Epidermal melanocyte (primary cell): ENCODE data around the gene PLEKHG2.
"Not testable (repeated sequence)": the region's sequence is repeated elsewhere in the genome, so short reads cannot be mapped to it uniquely, and the experiment has no call there.

ENCODE experiments used
- DNase-seq: peaks from one replicate; pipeline ENCODE4 v3.0.0; 2011; ENCODE audit warnings: low spot score; ENCODE audit not compliant: insufficient read length

The PLEKHG2 gene

DNA sequence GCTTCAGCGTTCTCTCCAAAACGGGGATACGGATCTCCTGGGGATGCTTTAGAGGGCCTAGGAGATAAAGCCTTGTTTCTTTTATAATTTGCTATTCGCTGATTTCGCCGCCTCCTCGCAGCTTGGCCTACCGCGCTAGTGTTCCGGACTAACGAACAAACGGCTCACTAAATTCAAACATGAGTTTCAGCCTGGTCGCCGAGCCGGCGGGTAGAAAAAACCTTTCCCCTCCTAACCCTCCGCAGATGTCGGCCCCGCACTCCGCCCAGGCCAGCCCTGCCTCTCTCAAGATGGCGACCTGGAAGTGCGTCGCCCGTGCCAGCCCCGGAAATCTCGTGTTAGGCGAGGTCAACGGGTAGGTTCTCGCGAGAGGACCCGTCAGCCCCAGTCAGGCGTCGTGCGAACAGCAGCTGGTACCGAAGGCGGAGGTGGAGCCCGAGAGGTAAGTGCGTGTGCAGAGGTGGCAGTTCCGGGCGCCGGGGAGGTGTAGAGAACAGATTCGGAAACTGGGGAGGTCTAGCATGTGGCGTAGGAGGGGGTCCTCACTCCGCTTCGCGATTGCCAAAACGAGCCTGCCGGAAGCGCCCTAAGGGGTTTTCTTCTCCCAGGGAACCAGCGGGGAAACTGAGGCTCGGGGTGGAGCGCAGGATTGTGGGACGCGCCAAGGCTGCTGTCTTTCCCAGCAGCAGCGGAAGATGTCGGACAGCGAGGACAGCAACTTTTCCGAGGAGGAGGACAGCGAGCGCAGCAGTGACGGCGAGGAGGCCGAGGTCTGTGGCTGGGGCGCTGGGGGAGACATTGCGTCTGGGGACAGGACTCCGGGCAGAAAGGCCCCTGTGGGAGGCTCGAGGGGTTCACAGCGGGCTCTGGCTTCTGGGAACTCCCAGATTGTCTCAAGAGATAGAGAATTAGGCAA lies 33.0 kb downstream of the PLEKHG2 start, which contains the start of gene SUPT5H:
SUPT5H (plus strand) TSS at position 387 of the 916 bp plus-strand sequence; CDS start at position 696, 309 bp downstream.
- peak; percentile 99 for DNase-seq

DNA sequence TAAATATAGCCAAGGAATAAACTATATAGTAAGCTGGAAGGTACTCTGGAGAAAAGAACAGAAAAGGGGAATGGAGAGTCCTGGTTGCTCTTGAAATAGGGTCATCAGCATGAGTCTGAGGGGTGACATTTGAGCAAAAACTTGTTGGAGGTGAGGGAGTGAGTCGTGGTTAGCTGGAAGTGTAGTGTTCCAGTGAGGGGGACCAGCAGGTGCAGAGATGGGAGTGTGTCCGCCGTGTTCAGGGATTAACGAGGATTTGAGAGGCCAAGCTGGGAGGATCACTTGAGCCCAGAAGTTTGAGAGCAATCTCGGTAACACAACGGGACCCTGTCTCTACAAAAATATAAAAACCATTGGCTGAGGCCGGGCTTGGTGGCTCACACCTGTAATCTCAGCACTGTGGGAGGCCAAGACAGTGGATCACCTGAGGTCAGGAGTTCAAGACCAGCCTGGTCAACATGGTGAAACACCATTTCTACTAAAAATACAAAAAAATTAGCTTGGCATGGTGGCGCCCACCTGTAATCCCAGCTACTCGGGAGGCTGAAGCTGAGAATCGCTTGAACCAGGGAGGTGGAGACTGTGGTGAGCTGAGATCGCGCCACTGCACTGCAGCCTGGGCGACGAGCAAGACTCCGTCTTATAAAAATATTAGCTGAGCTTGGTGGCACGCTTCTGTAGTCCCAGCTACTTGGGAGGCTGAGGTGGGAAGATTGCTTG lies 34.1 kb downstream of the PLEKHG2 start:
- DNase-seq, result no peak

DNA sequence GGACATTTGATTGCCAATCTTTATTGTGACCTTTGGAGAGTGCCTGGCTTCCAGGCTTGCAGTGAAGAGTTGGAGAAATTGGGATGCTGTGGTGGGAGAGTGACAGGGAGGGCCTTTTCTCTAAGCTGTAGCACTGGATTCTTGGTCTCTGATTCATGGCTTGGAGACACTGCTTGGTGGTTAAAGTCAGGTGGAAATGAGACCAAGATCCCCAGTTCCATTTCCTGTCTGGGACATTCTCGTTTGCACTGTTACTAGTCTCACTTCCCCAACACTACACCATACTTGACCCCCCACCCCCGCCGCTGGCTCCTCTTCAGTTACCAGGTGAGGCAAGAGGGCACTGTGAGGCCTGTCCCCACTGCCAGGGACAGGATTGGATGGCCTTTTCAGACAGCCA lies 35.8 kb downstream of the PLEKHG2 start:
- DNase-seq, result no peak

DNA sequence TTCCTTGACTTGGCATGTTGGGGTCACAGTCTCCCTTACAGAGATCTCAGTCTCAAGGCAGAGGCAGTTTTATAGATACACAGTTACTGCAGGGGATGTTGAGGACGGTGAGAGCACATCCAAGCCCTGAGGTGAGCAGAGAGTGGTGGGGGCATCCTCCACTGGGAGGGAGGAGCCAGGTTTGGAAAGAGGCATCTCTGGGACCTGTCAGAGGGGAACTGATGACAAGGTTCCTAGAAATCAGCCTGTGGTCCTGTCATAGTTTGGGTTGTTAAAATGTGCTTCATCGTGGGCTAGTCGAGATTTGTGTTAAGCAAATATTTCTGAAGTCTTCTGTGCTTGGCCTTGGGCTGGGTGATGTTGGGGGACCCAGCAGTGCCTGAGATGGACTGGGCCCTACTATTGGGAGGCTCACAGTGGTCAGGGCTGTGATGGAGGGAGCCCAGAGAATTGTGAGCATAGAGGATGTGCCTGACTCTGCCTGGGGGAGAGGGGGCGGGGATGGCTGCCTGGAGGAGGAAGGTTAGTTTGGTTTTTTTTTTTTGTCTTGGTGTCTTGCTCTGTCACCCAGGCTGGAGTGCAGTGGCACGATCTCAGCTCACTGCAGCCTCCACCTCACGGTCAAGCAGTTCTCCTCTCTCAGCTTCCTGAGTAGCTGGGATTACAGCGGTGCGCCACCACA lies 36.8 kb downstream of the PLEKHG2 start:
- no peak for DNase-seq

DNA sequence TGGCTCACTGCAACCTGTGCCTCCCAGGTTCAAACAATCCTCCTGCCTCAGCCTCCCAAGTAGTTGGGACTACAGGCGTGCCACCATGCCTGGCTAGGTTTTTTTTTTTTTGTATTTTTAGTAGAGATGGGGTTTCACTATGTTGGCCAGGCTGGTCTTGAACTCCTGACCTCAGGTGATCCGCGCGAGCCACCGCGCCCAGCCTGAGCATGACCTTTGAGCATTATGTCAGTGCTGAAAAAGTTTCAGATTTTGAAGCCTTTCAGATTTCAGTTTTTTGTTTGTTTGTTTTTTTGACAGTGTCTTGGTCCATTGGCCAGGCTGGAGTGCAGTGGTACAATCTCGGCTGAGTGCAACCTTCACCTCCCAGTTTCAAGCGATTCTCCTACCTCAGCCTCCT lies 38.8 kb downstream of the PLEKHG2 start:
- DNase-seq, result not testable (repeated sequence)

DNA sequence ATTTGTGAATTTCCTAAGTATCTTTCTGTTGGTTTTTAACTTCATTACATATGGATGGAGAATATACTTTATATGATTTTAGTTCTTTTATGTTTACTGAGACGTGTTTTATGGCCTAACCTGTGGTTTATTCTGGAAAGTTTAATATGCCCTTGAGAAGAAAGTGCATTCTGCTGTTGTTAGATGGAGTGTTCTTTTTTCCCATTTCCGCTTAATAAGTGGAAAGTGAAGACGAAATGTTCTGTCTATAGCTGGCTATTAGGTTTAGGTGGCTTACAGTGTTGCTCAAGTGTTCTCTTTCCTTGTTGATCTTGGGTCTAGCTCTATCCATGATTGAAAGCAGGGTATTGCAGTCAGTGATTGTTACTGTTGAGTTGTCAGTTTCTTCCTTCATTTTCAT lies 50.9 kb downstream of the PLEKHG2 start:
- no peak for DNase-seq

DNA sequence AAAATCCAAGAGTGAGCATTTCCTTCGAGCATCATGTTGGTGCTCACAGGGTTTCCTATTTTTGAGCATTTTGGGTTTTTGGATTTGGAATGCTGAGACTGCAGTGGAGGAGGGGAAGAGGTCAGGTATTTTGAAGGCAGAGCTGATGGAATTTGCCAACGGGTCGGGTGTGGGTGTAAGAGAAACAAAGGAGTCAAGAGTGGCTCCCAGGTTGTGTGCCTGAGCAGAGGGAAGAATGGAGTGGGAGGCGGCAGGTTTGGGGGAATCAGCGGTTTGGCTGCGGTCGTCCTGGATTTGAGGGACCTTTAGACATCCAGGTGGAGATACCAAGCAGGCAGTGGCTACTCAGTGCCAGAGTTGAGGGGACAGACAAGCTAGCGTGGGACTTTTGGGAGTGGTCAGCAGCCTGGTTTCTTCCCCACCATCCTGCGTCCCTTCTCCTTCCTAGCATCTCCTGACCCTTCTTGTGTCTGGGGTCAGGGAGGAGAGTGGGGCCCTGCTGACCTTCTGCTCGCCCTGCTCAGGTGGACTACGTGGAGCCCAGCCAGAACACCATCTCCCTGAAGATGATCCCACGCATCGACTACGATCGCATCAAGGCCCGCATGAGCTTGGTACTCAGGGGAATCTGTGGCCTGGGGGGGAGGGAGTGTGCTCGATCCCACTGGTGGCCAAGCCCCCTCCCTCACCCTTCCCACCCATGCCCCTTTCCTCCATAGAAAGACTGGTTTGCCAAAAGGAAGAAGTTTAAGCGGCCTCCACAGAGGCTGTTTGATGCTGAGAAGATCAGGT lies 53.7 kb downstream of the PLEKHG2 start:
- DNase-seq, result no peak

DNA sequence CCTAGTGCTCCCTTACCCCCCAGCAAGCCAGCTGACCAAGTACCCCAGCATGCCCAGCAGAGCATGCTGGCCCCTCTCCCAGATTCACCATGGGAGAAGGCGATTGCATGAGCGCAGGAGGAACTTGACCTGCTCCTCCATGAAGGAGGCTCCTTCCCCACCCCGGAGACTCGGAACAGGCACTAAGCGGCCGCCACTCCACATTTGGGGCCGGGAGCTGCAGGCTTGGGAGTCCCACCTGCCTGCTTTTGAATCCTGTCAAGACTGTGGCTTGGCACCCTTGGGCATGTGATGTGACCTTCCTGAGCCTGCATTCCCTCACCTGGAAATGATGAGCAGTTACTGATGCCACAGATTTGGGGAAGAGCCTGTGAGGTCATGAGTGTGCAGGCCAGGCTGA lies 55.5 kb downstream of the PLEKHG2 start:
- DNase-seq, result no peak

DNA sequence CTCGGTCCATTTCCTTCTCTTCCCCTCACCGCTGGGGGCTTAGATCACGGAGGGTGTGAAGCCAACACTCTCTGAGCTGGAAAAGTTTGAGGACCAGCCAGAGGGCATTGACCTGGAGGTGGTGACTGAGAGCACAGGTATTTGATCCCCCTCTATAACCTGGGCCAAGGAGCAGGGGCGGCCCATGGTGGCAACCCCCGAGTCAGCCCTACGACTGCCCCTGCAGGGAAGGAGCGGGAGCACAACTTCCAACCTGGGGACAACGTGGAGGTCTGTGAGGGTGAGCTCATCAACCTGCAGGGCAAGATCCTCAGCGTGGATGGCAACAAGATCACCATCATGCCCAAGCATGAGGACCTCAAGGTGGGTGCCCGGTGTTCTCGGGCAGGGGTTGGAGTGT lies 56.6 kb downstream of the PLEKHG2 start:
- no peak for DNase-seq

DNA sequence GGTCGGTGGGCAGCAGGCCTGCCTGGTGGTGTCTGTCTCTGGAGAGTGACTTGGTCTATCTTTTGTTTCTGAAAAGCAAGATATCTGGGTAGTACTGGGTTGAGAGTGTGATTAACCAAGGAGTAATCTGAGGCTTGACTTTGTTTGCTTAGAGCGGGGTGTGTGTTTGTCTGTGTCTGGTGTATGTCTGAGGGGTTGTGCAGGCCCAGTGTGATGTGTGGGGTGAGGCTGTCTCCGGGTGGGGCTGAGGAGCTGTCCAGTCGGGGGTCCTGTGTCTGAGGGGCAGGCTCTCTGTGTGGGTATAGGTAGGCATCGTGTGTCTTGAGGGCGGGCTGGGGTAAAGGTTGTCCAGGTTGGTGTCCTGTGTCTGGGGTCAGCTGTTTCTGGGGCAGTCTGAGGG lies 57.1 kb downstream of the PLEKHG2 start:
- DNase-seq, result no peak

DNA sequence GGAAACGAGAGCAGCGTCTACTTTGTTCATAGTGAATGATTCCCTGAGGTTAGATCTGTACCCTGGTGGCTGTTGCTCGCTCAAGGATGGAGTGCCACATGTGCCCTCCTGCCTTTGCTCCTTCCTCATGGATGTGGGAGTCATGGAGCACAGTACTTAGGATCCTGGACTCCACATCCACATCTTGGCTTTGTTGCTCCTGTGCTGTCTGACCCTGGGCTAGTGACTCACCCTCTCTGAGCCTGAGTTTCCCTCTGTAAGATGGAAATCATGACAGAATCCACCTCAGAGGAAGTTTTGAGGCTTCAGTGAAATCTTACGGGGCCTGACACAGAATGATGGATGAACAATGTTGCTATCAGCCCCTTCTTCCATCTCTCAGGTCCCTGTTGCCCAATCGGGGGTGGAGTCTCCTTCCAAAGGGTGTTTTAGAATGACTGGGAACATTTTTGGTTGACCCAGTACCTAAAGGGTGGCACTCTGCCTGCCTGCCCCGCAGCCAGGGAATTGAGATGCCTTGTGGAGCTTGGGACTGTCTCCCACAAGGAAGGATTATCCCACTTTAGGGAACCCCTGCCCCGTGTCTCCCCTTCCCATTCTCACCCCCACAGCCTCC lies 58.4 kb downstream of the PLEKHG2 start:
- no peak for DNase-seq

DNA sequence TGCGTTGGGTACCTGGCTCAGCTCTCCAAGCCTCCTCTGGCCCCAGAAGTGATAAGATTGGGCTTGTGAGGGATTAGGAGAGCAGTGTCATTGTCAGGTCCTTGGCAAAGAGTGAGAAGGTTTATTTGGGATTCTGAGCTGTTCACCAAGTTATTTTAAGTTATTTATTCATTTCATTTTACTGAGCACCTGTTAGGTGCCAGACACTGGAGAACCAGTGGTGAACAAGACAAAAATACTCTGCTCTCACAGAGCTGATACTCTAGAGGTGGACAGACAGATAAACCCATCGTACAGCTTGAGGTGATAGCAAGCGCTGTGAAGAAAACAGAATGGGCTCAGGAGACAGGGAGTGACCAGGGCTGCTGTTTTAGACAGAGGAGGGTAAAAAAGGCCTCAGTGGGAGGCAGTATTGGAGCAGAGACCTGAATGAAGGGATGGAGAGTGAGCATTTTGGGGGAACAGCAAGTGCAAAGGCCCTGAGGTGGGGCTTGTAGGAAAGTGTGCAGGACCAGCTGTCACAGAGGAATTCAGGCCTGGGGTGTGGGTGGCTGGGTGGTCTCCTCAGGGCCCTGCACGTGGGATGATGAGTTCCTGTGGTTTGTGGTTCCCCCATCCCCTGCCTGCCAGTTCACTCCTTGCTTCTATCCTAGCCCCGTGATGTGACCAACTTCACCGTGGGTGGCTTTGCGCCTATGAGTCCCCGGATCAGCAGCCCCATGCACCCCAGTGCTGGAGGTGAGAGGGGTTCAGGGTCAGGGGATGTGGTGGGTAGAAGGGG lies 59.5 kb downstream of the PLEKHG2 start:
- DNase-seq, result no peak

DNA sequence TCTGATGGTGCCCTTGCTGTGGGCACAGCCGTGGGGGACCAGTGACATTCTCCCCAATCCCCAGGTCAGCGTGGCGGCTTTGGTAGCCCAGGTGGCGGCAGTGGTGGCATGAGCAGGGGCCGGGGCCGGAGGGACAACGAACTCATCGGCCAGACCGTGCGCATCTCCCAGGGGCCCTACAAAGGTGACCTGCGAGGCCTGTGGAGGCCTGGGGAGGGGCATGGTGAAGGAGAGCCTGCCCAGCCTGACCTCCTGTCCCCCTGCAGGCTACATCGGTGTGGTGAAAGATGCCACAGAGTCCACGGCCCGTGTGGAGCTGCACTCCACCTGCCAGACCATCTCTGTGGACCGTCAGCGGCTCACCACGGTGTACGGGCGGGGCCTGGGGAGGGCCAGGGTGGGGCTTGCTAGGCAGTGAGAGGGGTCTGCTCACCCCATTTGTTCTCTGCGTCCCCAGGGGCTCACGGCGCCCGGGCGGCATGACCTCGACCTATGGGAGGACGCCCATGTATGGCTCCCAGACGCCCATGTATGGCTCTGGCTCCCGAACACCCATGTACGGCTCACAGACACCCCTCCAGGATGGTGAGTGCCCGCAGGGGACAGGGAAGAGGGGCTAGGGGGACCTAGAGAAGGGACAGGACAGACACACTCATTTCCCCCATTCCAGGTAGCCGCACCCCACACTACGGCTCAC lies 60.4 kb downstream of the PLEKHG2 start:
- no peak for DNase-seq

DNA sequence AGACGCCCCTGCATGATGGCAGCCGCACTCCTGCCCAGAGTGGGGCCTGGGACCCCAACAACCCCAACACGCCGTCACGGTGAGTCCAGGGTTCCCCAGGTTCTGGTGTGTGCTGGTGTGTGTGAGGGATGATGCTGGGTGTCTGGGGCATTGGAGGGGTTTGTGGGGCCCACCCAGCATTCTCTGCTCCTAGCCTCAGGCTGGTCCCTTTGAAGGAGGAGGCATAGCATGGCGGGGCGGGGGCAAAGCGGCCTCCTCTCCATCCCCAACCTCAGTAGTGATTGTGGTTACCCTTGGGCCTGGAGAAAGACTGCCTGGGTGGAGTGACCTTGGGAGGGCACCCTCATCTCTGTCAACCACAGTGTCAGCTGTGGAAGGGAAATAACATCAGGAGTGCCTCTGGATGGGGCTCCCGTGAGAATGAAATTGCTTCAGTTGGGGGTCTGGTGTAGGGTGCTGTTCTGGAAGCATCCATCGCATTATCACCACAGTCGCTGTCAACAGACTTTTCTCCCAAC lies 61.0 kb downstream of the PLEKHG2 start:
- DNase-seq, result no peak

DNA sequence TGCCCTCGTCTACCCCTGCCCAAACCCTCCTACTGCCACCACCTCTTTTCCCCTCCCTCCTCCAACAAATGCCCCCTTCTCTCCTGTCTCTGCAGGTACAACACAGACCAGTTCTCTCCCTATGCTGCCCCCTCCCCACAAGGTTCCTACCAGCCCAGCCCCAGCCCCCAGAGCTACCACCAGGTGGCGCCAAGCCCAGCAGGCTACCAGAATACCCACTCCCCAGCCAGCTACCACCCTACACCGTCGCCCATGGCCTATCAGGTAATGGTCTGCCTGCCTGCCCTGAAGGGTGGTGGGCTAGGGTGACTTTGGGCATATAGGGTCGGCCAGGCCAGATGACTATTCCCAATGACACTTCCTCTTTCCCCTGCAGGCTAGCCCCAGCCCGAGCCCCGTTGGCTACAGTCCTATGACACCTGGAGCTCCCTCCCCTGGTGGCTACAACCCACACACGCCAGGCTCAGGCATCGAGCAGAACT lies 61.7 kb downstream of the PLEKHG2 start:
- DNase-seq, result no peak

DNA sequence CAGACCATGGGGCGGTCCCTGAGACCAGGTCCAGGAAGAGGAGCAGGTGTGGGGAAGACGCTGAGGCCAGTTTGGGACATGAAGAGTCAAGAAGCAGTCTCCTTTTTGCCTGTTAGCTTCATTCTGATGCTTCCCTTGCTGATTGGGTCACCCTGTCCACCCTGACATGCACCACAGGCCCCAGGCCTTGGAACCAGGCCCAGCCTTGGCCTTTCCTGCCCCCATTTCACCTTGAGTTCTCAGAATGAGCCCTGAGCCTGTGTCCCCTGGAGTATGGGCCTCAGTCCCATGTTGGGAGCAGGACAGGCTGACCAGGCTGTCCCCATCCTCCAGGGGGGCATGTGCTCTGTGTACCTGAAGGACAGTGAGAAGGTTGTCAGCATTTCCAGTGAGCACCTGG lies 63.3 kb downstream of the PLEKHG2 start:
- DNase-seq, result no peak
